ENCODE data around the gene GSC.
A peak's percentile ranks its signal among the peaks of the same experiment; 100 is the strongest.
"Not testable (repeated sequence)": the region's sequence is repeated elsewhere in the genome, so short reads cannot be mapped to it uniquely, and the experiment has no call there.

Gene GSC

GRCh38 chr14:94769391-94770250 is at the start of gene GSC:
Gene GSC, minus strand, starts transcription at chr14:94770113. Its CDS starts 98 bp downstream, at chr14:94770015.
- no peak; the same call in 1 of the 2 replicates for TF ChIP-seq CTCF (conservative IDR thresholded peaks at IDR 0.05)
- peak; percentile 98 for TF ChIP-seq ZFX (IDR thresholded peaks at IDR 0.05)
- peak within 1 kb of the TSS; percentile 89 for H3K27ac ChIP-seq

GRCh38 chr14:94819531-94819930 is 49.6 kb upstream of the GSC start:
- no peak for TF ChIP-seq ZFX (IDR thresholded peaks at IDR 0.05)
- H3K27ac ChIP-seq: no peak overlapping the region

DNA sequence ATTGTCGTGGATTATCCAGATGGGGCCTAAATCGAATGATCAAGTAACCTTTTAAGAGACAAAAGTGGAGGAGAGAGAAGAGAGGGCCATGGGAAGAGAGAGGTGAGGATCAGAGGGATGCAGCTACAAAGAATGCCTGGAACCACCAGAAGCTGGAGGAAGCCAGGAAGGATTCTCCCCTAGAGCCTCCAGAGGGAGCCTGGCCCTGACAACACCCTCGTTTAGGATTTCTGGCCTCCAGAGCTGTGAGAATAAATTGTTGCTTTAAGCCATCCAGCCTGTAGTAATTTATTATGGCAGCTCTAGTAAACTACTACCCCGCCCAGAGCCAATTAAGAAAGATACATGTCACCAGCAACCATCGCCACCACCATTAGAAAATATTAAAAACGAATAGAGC is 46.2 kb upstream of the GSC start:
- TF ChIP-seq ZFX (IDR thresholded peaks at IDR 0.05) (no peak), CTCF (conservative IDR thresholded peaks at IDR 0.05) (no peak)
- no peak overlapping the region for H3K27ac ChIP-seq

DNA sequence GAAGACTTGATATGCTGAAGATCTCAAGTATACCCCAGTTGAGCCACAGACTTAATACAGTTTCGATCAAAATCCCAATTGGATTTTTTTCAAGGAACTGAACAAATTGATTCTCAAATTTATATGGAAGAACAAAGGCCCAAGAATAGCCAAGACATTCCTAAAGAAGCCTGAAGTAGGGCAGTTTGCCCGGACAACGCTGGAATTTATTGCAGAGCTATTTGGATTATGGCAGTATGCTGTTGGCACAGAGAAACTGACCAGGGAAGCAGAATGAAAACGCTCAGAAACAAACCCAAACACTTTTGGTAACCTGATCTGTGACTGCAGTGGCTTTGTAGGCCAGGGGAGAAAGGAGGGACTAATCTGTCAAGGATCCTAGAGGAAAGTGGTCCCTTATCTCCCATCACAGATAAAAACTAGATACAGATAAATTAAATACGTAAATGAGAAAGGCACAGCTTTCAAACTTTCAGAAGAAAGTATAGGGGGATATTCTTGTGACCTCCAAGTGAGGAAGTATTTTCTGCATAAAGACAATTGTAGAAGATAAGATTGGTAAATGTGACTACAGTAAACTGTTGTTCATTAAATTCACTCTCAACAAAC is 35.9 kb upstream of the GSC start:
- no peak for TF ChIP-seq CTCF (conservative IDR thresholded peaks at IDR 0.05)
- TF ChIP-seq ZFX (IDR thresholded peaks at IDR 0.05): no peak
- peak overlapping the region; percentile 12; the same call in 1 of the 2 replicates for H3K27ac ChIP-seq

- no peak overlapping the region for H3K27ac ChIP-seq
- TF ChIP-seq CTCF (conservative IDR thresholded peaks at IDR 0.05) (no peak), ZFX (IDR thresholded peaks at IDR 0.05) (no peak)
Measured at GRCh38 chr14:94801225-94801624, 31.3 kb upstream of the GSC start.

- H3K27ac ChIP-seq: not testable (repeated sequence)
- TF ChIP-seq CTCF (conservative IDR thresholded peaks at IDR 0.05): peak; percentile 21
Measured at GRCh38 chr14:94800764-94801163, 30.9 kb upstream of the GSC start.

GRCh38 chr14:94797887-94798286 is 28.0 kb upstream of the GSC start:
- H3K27ac ChIP-seq: no peak overlapping the region
- TF ChIP-seq CTCF (conservative IDR thresholded peaks at IDR 0.05) (no peak), ZFX (IDR thresholded peaks at IDR 0.05) (no peak)

All from C4-2B (cell line).